DND-41 (cell line): Measurements from ENCODE around the gene MCFD2.

ENCODE experiments used
- ATAC-seq: fragments of 200-7000 bp; cut with Tn5 transposase; 3 replicates; pipeline ENCODE4 v1.9.1; 2021; ENCODE audit warnings: low read depth; ENCODE audit not compliant: insufficient read depth
- DNase-seq: peaks from one replicate; pipeline ENCODE4 v3.0.0-alpha.2; 2020
- H2AFZ ChIP-seq: 2 replicates; pipeline ENCODE4 v1.6.0; 2012; ENCODE audit warnings: low read depth, low read length
- H3K27ac ChIP-seq: 2 replicates; pipeline ENCODE4 v1.5.1; 2012; ENCODE audit warnings: low read length, inconsistent platforms
- H3K27me3 ChIP-seq: fragments of 200-600 bp; sonication (generic); 2 replicates; pipeline ENCODE4 v1.6.0; 2012; ENCODE audit warnings: low read length, mild to moderate bottlenecking, inconsistent platforms; ENCODE audit not compliant: insufficient read depth, poor library complexity
- H3K36me3 ChIP-seq: 2 replicates; pipeline ENCODE4 v1.5.1; 2012; ENCODE audit warnings: low read length, inconsistent platforms; ENCODE audit not compliant: insufficient read depth
- H3K4me1 ChIP-seq: 2 replicates; pipeline ENCODE4 v1.5.1; 2012; ENCODE audit warnings: mild to moderate bottlenecking, low read length; ENCODE audit not compliant: insufficient read depth
- H3K4me2 ChIP-seq: 2 replicates; pipeline ENCODE4 v1.6.0; 2012; ENCODE audit warnings: mild to moderate bottlenecking, moderate library complexity, low read length, inconsistent platforms; ENCODE audit not compliant: insufficient read depth
- H3K4me3 ChIP-seq, 2 experiments: fragments of 200-600 bp in 1 of 2; shearing (Covaris generic) in 1 of 2; 2 replicates each; pipeline ENCODE4 v1.5.1; 2012 to 2016; ENCODE audit warnings: inconsistent platforms in 2 of 2, low read length in 2 of 2, mild to moderate bottlenecking in 2 of 2, low read depth in 1 of 2, moderate library complexity in 1 of 2
- H3K79me2 ChIP-seq: 2 replicates; pipeline ENCODE4 v1.6.0; 2012; ENCODE audit warnings: low read length, inconsistent platforms; ENCODE audit not compliant: insufficient read depth
- H3K9ac ChIP-seq: 2 replicates; pipeline ENCODE4 v1.6.0; 2012; ENCODE audit warnings: low read depth, mild to moderate bottlenecking, inconsistent platforms, low read length, moderate library complexity
- H3K9me3 ChIP-seq: 2 replicates; pipeline ENCODE4 v1.5.1; 2012; ENCODE audit warnings: low read length, moderate library complexity, mild to moderate bottlenecking, inconsistent platforms; ENCODE audit not compliant: insufficient read depth, severe bottlenecking
- H4K20me1 ChIP-seq: 2 replicates; pipeline ENCODE4 v1.6.0; 2012; ENCODE audit warnings: low read length; ENCODE audit not compliant: insufficient read depth
- EZH2 ChIP-seq: IDR thresholded peaks from 3 replicates; pipeline ENCODE4 v1.6.1; 2012; ENCODE audit warnings: borderline replicate concordance, low read depth, mild to moderate bottlenecking, moderate library complexity, low read length, inconsistent platforms; ENCODE audit not compliant: severe bottlenecking
- TF ChIP-seq, protein P1 (sequence below): IDR thresholded peaks from 2 replicates; pipeline ENCODE4 v1.5.1; 2012; ENCODE audit warnings: borderline replicate concordance, low read length, moderate library complexity, mild to moderate bottlenecking; ENCODE audit not compliant: poor library complexity, severe bottlenecking; ENCODE audit errors: extremely low read depth

Gene MCFD2

DNA sequence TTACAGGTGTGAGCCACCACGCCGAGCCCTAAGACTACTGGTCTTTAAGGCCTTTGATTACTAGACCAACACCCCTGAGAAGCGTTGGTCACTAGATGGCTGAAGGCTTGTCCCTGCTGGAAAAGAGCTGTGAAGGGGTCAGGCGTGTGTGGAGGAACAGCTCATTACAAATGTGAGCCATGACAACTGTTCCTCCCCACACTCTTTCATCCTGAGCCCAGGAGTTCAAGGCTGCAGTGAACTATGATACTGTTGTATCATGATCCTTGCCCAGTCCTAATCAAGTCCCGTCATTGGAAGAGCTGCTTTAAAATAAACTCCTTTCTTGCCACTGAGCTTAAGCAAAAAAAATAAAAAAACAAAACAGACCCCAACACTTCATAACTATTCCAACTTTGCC is 19.5 kb upstream of the MCFD2 start:
- ATAC-seq (no peak), DNase-seq (no peak)
- H3K27ac ChIP-seq, result no peak overlapping the region
- no peak overlapping the region for H2AFZ ChIP-seq
- no peak overlapping the region for H3K9ac ChIP-seq
- no peak overlapping the region for H3K4me2 ChIP-seq
- H4K20me1 ChIP-seq, result no peaks in the 10 kb centered on the region
- no peaks in the 10 kb centered on the region for H3K27me3 ChIP-seq
- peaks cover 9% of the 10 kb centered on the region for H3K4me1 ChIP-seq
- H3K9me3 ChIP-seq, result no peaks in the 10 kb centered on the region
- no peaks in the 10 kb centered on the region for H3K79me2 ChIP-seq
- H3K4me3 ChIP-seq, result no peak overlapping the region
- TF ChIP-seq, protein P1, sequence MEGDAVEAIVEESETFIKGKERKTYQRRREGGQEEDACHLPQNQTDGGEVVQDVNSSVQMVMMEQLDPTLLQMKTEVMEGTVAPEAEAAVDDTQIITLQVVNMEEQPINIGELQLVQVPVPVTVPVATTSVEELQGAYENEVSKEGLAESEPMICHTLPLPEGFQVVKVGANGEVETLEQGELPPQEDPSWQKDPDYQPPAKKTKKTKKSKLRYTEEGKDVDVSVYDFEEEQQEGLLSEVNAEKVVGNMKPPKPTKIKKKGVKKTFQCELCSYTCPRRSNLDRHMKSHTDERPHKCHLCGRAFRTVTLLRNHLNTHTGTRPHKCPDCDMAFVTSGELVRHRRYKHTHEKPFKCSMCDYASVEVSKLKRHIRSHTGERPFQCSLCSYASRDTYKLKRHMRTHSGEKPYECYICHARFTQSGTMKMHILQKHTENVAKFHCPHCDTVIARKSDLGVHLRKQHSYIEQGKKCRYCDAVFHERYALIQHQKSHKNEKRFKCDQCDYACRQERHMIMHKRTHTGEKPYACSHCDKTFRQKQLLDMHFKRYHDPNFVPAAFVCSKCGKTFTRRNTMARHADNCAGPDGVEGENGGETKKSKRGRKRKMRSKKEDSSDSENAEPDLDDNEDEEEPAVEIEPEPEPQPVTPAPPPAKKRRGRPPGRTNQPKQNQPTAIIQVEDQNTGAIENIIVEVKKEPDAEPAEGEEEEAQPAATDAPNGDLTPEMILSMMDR, result no peak
- TF ChIP-seq EZH2, result no peak
- H3K36me3 ChIP-seq, result no peaks in the 10 kb centered on the region

DNA sequence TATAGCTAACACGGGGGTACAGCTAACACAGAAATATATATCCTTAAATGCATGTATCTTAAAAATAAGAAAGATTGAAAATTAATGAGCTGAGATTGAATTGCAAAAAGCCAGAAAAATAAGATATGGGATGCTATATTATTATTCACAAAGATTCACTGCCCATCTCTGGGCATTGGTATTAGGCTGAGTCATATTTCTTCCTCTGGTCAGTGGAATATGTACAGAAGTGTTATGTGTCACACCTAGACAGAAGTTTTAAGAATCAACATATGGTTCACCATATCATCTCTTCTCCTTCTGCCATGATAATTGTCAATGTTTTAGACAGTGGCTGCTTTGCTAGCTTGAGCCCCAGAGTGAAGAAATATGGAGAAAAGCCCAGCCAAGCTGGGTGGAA is 14.0 kb upstream of the MCFD2 start:
- Histone ChIP-seq H4K20me1 (no peaks in the 10 kb centered on the region), H3K4me1 (peaks cover 28% of the 10 kb centered on the region), H3K79me2 (peaks cover 19% of the 10 kb centered on the region; the same call in 1 of the 2 replicates), H3K27me3 (no peaks in the 10 kb centered on the region), H2AFZ (no peak overlapping the region), H3K4me3 (no peak overlapping the region), H3K9me3 (peaks cover 7% of the 10 kb centered on the region), H3K36me3 (no peaks in the 10 kb centered on the region), H3K27ac (no peak overlapping the region), H3K9ac (no peak overlapping the region), H3K4me2 (no peak overlapping the region)
- no peak for ATAC-seq
- no peak for DNase-seq
- TF ChIP-seq, protein P1, result no peak
- TF ChIP-seq EZH2, result no peak

DNA sequence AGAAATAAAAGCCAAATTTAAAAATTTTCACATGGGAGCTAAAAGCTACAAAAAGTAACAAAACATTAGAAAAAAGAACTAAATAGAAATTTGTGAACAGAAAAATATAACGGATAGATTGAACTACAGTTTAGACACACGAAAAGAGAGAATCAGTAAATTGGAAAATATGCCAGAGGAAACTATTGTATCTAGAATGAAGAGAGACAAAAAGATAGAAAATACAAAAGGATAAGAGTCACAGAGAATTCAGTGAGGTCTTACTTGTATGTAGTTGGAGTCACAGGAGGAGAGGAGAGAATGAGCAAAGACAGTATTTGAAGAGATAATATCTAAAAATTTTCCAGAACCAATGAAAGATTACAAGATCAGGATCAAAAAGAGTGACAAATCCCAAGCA is 11.3 kb upstream of the MCFD2 start:
- ATAC-seq (no peak), DNase-seq (no peak)
- TF ChIP-seq, protein P1, result no peak
- no peak for TF ChIP-seq EZH2
- Histone ChIP-seq H2AFZ (no peak overlapping the region), H3K27me3 (no peaks in the 10 kb centered on the region), H3K79me2 (peaks cover 21% of the 10 kb centered on the region; the same call in 1 of the 2 replicates), H3K27ac (no peak overlapping the region), H3K4me3 (no peak overlapping the region), H3K9me3 (peaks cover 7% of the 10 kb centered on the region), H4K20me1 (no peaks in the 10 kb centered on the region), H3K36me3 (no peaks in the 10 kb centered on the region), H3K4me1 (peaks cover 55% of the 10 kb centered on the region), H3K4me2 (no peak overlapping the region), H3K9ac (no peak overlapping the region)
